HepG2 (cell line): ENCODE data around the gene GLTPD2. TPM values are rescaled to one million over a fixed set of nuclear protein-coding genes. Genes with fewer than 3 reads are reported as not detected.

Experiments used
- ATAD3A ChIP-seq: sonication (generic); formaldehyde crosslinking; IDR thresholded peaks from 2 replicates; pipeline ENCODE4 v1.4.0; 2020; ENCODE audit warnings: missing genetic modification reagents
- DBP ChIP-seq: sonication (generic); formaldehyde crosslinking; IDR thresholded peaks from 2 replicates; pipeline ENCODE4 v1.4.0; 2020; ENCODE audit warnings: missing genetic modification reagents; ENCODE audit errors: not compliant biosample characterization
- KLF11 ChIP-seq: IDR thresholded peaks from 2 replicates; pipeline ENCODE4 v1.6.1; 2016; ENCODE audit warnings: missing compliant biosample characterization
- MLLT10 ChIP-seq: sonication (generic); formaldehyde crosslinking; IDR thresholded peaks from 2 replicates; pipeline ENCODE4 v1.4.0; 2020; ENCODE audit warnings: missing genetic modification reagents
- MTA1 ChIP-seq: sonication (generic); formaldehyde crosslinking; IDR thresholded peaks from 2 replicates; pipeline ENCODE4 v1.4.0; 2020; ENCODE audit warnings: missing genetic modification reagents, mild to moderate bottlenecking, borderline replicate concordance
- PCBP1 ChIP-seq: fragments of 200-400 bp; formaldehyde crosslinking; IDR thresholded peaks from 2 replicates; pipeline ENCODE4 v1.6.1; 2017; ENCODE audit warnings: mild to moderate bottlenecking, low read depth, low read length, borderline replicate concordance
- RXRA ChIP-seq: sonication (generic); formaldehyde crosslinking; IDR thresholded peaks from 2 replicates; pipeline ENCODE4 v1.5.1; 2020; ENCODE audit warnings: missing genetic modification reagents
- SIN3A ChIP-seq: IDR thresholded peaks from 2 replicates; pipeline ENCODE4 v1.6.1; 2011; ENCODE audit warnings: low read depth, mild to moderate bottlenecking, control low read depth, low read length, borderline replicate concordance
- SMYD3 ChIP-seq: sonication (generic); formaldehyde crosslinking; IDR thresholded peaks from 2 replicates; pipeline ENCODE4 v1.8.1; 2023; ENCODE audit warnings: mild to moderate bottlenecking, missing genetic modification reagents
- SNAPC5 ChIP-seq: sonication (generic); formaldehyde crosslinking; IDR thresholded peaks from 2 replicates; pipeline ENCODE4 v1.8.1; 2023; ENCODE audit warnings: mild to moderate bottlenecking, missing genetic modification reagents, borderline replicate concordance
- TBL1XR1 ChIP-seq: fragments of 150-350 bp; IDR thresholded peaks from 2 replicates; pipeline ENCODE4 v1.6.1; 2014; ENCODE audit warnings: borderline replicate concordance, low read length; ENCODE audit not compliant: partially characterized antibody
- WIZ ChIP-seq: sonication (generic); formaldehyde crosslinking; IDR thresholded peaks from 2 replicates; pipeline ENCODE4 v1.5.1; 2020; ENCODE audit warnings: mild to moderate bottlenecking, missing genetic modification reagents
- YY1 ChIP-seq: IDR thresholded peaks from 2 replicates; pipeline ENCODE4 v1.6.1; 2011; ENCODE audit warnings: low read length, low read depth, moderate library complexity, mild to moderate bottlenecking; ENCODE audit not compliant: insufficient read depth, insufficient replicate concordance
- ZBTB20 ChIP-seq: sonication (generic); formaldehyde crosslinking; IDR thresholded peaks from 2 replicates; pipeline ENCODE4 v1.8.1; 2023; ENCODE audit warnings: missing genetic modification reagents, low read depth, mild to moderate bottlenecking, borderline replicate concordance
- ZMYM2 ChIP-seq: sonication (generic); formaldehyde crosslinking; IDR thresholded peaks from 2 replicates; pipeline ENCODE4 v1.8.0; 2022; ENCODE audit warnings: mild to moderate bottlenecking, missing genetic modification reagents
- ZNF563 ChIP-seq: sonication (generic); formaldehyde crosslinking; IDR thresholded peaks from 2 replicates; pipeline ENCODE4 v1.8.0; 2022; ENCODE audit warnings: mild to moderate bottlenecking, moderate library complexity, missing genetic modification reagents
- ZNF761 ChIP-seq: sonication (generic); formaldehyde crosslinking; conservative IDR thresholded peaks from 2 replicates; pipeline ENCODE4 v1.4.0; 2020; ENCODE audit warnings: mild to moderate bottlenecking, missing genetic modification reagents
- ZNF770 ChIP-seq: sonication (generic); formaldehyde crosslinking; IDR thresholded peaks from 2 replicates; pipeline ENCODE4 v1.5.0; 2020; ENCODE audit warnings: mild to moderate bottlenecking, missing genetic modification reagents
- polyA plus RNA-seq, 8 experiments: library from polyadenylated mRNA; depleted of rRNA in 3 of 8; stranded (reverse) in 7 of 8; unstranded in 1 of 8; fragments of >200 nt; fragmentation: Illumina TruSeq in 4 of 8; extraction: Trizol in 4 of 8; gene quantifications; 2 replicates each; pipeline versions ENCODE4 v1.2.1 to v1.2.3, GENCODE V29; 2011 to 2016; ENCODE audit warnings: low read depth in 4 of 8, missing spikeins in 1 of 8, mixed read lengths in 1 of 8; ENCODE audit not compliant: insufficient read depth in 1 of 8
- total RNA-seq, 5 experiments: library from RNA; depleted of rRNA; stranded (reverse); fragments of >200 nt; fragmentation: Illumina TruSeq; extraction: Trizol; gene quantifications; 2 replicates each; pipeline ENCODE4 v1.2.3, GENCODE V29; 2016; ENCODE audit warnings: low read depth in 1 of 5
- TF ChIP-seq, protein P1 (sequence below): sonication (generic); formaldehyde crosslinking; IDR thresholded peaks from 2 replicates; pipeline ENCODE4 v1.5.0; 2020; ENCODE audit warnings: missing genetic modification reagents
- TF ChIP-seq, protein P2 (sequence below), 2 experiments: sonication (generic) in 1 of 2; formaldehyde crosslinking in 1 of 2; IDR thresholded peaks; 2 replicates each; pipeline versions ENCODE4 v1.5.1 to v1.6.1; 2011 to 2020; ENCODE audit warnings: borderline replicate concordance in 1 of 2, low read depth in 1 of 2, low read length in 1 of 2, mild to moderate bottlenecking in 1 of 2, missing genetic modification reagents in 1 of 2, moderate library complexity in 1 of 2
- TF ChIP-seq, protein P3 (sequence below): sonication (generic); formaldehyde crosslinking; IDR thresholded peaks from 2 replicates; pipeline ENCODE4 v1.9.0; 2022; ENCODE audit warnings: low read depth, missing genetic modification reagents

Gene GLTPD2
- total and polyA plus RNA-seq, 2 of the 13 experiments (the other 11 are each of a cell fraction or from before 2014, with no cell fraction given): 7.5 to 12.9 TPM

DNA sequence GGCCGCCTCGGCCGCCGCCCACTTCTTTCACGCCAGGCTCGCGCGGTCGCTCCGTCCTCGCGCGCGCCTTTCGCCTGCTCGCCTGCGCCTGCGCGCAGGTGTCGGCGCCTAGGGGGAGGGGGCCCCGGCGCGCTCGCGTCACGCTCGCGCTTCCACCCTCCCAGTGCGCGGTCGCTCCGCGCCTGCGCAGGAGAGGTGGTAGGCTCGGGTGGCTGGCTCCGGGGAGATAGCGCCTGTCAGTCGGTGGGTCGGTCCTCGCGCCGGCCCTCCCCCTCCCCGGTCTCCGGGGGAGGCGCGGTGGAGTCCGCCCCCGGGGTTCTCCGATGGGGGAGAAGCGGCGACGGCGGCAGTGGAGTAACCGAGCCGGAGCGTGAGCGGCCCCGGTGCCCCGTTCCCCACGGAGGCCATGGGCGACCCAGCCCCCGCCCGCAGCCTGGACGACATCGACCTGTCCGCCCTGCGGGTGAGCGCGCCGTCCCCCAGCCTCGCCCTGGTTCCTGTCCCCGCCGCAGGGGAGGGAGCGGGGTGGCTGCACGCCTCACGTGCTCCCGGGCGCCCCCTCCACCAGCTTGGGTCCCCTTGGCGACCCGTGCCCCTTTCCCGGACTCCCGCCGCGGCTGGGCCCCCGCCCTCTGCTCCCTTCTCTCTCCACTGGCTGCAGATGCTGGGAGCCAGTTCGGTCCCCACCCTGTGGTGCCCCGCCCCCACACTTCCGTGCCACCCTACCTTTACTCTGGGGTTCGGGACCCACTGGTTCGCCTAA is 44.6 kb downstream of the GLTPD2 start, which contains the start of gene MINK1 (continued):
- TF ChIP-seq TBL1XR1 (no peak), ZBTB20 (CRISPR knock-in tag) (no peak), DBP (CRISPR knock-in tag) (no peak), ATAD3A (no peak), MTA1 (peak; percentile 58), ZMYM2 (CRISPR knock-in tag) (no peak), KLF11 (CRISPR knock-in tag) (no peak), WIZ (CRISPR knock-in tag) (no peak), ZNF761 (no peak; the same call in 1 of the 2 replicates), ZNF770 (peak; percentile 52; the same call in 1 of the 2 replicates), MLLT10 (CRISPR knock-in tag) (no peak), YY1 (peak; percentile 43), PCBP1 (no peak), SIN3A (peak; percentile 21; the same call in 1 of the 2 replicates), RXRA (CRISPR knock-in tag) (no peak), ZNF563 (no peak), SMYD3 (no peak), SNAPC5 (CRISPR knock-in tag) (no peak)
- TF ChIP-seq, protein P1, sequence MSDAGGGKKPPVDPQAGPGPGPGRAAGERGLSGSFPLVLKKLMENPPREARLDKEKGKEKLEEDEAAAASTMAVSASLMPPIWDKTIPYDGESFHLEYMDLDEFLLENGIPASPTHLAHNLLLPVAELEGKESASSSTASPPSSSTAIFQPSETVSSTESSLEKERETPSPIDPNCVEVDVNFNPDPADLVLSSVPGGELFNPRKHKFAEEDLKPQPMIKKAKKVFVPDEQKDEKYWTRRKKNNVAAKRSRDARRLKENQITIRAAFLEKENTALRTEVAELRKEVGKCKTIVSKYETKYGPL (CRISPR knock-in tag): no peak
- TF ChIP-seq, protein P2, sequence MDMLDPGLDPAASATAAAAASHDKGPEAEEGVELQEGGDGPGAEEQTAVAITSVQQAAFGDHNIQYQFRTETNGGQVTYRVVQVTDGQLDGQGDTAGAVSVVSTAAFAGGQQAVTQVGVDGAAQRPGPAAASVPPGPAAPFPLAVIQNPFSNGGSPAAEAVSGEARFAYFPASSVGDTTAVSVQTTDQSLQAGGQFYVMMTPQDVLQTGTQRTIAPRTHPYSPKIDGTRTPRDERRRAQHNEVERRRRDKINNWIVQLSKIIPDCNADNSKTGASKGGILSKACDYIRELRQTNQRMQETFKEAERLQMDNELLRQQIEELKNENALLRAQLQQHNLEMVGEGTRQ (IDR thresholded peaks at IDR 0.05; ENCODE audit: low read depth, low read length): no peak
- TF ChIP-seq, protein P2 (CRISPR knock-in tag; IDR thresholded peaks at IDR 0.05; ENCODE audit: borderline replicate concordance): no peak
- TF ChIP-seq, protein P3, sequence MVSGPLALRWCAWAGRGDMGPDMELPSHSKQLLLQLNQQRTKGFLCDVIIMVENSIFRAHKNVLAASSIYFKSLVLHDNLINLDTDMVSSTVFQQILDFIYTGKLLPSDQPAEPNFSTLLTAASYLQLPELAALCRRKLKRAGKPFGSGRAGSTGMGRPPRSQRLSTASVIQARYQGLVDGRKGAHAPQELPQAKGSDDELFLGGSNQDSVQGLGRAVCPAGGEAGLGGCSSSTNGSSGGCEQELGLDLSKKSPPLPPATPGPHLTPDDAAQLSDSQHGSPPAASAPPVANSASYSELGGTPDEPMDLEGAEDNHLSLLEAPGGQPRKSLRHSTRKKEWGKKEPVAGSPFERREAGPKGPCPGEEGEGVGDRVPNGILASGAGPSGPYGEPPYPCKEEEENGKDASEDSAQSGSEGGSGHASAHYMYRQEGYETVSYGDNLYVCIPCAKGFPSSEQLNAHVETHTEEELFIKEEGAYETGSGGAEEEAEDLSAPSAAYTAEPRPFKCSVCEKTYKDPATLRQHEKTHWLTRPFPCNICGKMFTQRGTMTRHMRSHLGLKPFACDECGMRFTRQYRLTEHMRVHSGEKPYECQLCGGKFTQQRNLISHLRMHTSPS (CRISPR knock-in tag): peak; percentile 34; the same call in 1 of the 2 replicates
